ENCODE measurements around the gene ITM2B. TPM values are rescaled to one million over a fixed set of nuclear protein-coding genes. Genes with fewer than 3 reads are reported as not detected.
A peak's percentile ranks its signal among the peaks of the same experiment; 100 is the strongest.

The ITM2B gene
- total RNA-seq, 1 donor from 2014 or later, result 236 TPM

- peaks cover 13% of the 10 kb centered on the region for H3K36me3 Mint-ChIP-seq (ENCODE audit: unreplicated experiment)
- TF ChIP-seq CTCF (IDR thresholded peaks at IDR 0.05; ENCODE audit: partially characterized antibody, unreplicated experiment), result no peak
Observed at GRCh38 chr13:48315969-48316650, 83.1 kb downstream of the ITM2B start.

GRCh38 chr13:48316826-48317510 lies 84.0 kb downstream of the ITM2B start:
- Mint-ChIP-seq H3K27me3 (ENCODE audit: unreplicated experiment) (peaks cover 11% of the 10 kb centered on the region), H3K36me3 (ENCODE audit: unreplicated experiment) (peaks cover 19% of the 10 kb centered on the region), H3K9me3 (ENCODE audit: unreplicated experiment) (peaks cover 18% of the 10 kb centered on the region), H3K4me1 (ENCODE audit: low read depth, unreplicated experiment) (peaks cover 13% of the 10 kb centered on the region), H3K4me3 (ENCODE audit: unreplicated experiment) (peak overlapping the region; percentile 9), H3K27ac (ENCODE audit: unreplicated experiment) (peak overlapping the region; percentile 90)
- no peak for TF ChIP-seq CTCF (IDR thresholded peaks at IDR 0.05; ENCODE audit: partially characterized antibody, unreplicated experiment)
- DNase-seq, result peak; percentile 21

More at GRCh38 chr13:48315969-48316650, 83.1 kb downstream of the ITM2B start:
- peak overlapping the region; percentile 65 for H3K4me3 Mint-ChIP-seq (ENCODE audit: unreplicated experiment)
- peak overlapping the region; percentile 94 for H3K27ac Mint-ChIP-seq (ENCODE audit: unreplicated experiment)
- DNase-seq, result peak; percentile 59
- H3K4me1 Mint-ChIP-seq (ENCODE audit: low read depth, unreplicated experiment), result peaks cover 13% of the 10 kb centered on the region
- H3K27me3 Mint-ChIP-seq (ENCODE audit: unreplicated experiment), result peaks cover 8% of the 10 kb centered on the region
- H3K9me3 Mint-ChIP-seq (ENCODE audit: unreplicated experiment), result peaks cover 14% of the 10 kb centered on the region

- peak overlapping the region; percentile 73 for H3K4me3 Mint-ChIP-seq (ENCODE audit: unreplicated experiment)
- DNase-seq, result peak; percentile 62
- H3K27ac Mint-ChIP-seq (ENCODE audit: unreplicated experiment), result peak overlapping the region; percentile 93
- peaks cover 21% of the 10 kb centered on the region for H3K36me3 Mint-ChIP-seq (ENCODE audit: unreplicated experiment)
- TF ChIP-seq CTCF (IDR thresholded peaks at IDR 0.05; ENCODE audit: partially characterized antibody, unreplicated experiment), result no peak
- peaks cover 23% of the 10 kb centered on the region for H3K9me3 Mint-ChIP-seq (ENCODE audit: unreplicated experiment)
- peaks cover 11% of the 10 kb centered on the region for H3K27me3 Mint-ChIP-seq (ENCODE audit: unreplicated experiment)
- H3K4me1 Mint-ChIP-seq (ENCODE audit: low read depth, unreplicated experiment), result peaks cover 13% of the 10 kb centered on the region
Observed at GRCh38 chr13:48317511-48318376, 84.7 kb downstream of the ITM2B start.

- peaks cover 13% of the 10 kb centered on the region for H3K4me1 Mint-ChIP-seq (ENCODE audit: low read depth, unreplicated experiment)
- peaks cover 11% of the 10 kb centered on the region for H3K27me3 Mint-ChIP-seq (ENCODE audit: unreplicated experiment)
- peaks cover 20% of the 10 kb centered on the region for H3K9me3 Mint-ChIP-seq (ENCODE audit: unreplicated experiment)
- peak overlapping the region; percentile 93 for H3K27ac Mint-ChIP-seq (ENCODE audit: unreplicated experiment)
- peaks cover 21% of the 10 kb centered on the region for H3K36me3 Mint-ChIP-seq (ENCODE audit: unreplicated experiment)
- TF ChIP-seq CTCF (IDR thresholded peaks at IDR 0.05; ENCODE audit: partially characterized antibody, unreplicated experiment), result no peak
- H3K4me3 Mint-ChIP-seq (ENCODE audit: unreplicated experiment), result no peak overlapping the region
- no peak for DNase-seq
Observed at GRCh38 chr13:48318377-48318811, 85.4 kb downstream of the ITM2B start.
